GM18873 (cell line): ENCODE data around the gene EPB41L4B.

Experiments
- ATAC-seq: cut with Tn5 transposase; IDR thresholded peaks from one replicate; pipeline ENCODE4 v1.9.1; 2021; ENCODE audit warnings: mild to moderate bottlenecking, moderate library complexity, moderate number of reproducible peaks; ENCODE audit not compliant: unreplicated experiment, low FRiP score

EPB41L4B gene

DNA sequence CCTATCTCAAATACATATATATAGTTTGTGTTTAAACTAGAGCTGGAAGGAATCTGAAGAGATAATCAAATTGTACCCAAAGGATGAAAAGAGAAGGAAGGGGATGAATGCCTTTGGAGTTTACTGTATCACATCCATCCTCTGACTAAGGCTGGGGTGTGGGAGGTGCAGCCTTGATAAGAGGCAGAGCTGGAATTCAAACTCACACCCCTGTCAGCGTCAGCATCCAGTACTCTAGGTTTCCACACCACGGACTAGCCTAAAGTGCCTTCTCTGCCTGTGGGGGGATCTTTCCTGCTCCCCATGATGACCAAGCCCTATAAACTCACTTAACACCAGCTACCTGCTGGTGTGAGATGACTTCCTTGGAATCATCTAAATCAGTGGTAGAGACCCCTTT, 48.1 kb downstream of the EPB41L4B start:
- ATAC-seq = no peak

DNA sequence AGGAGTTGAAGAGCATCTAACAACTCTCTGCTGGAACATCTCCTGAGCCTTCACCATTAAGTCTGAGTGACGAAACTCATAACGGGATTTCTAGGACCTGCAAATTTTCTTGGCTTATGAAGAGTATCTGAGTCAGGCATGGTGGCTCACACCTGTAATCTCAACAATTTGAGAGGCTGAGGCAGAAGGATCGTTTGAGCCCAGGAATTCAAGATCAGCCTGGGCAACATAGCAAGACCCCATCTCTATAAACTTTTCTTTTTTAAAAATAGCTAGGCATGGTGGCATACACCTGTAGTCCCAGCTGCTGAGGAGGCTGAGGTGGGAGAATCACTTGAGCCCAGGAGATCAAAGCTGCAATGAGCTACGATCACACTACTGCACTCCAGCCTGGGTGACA, 48.8 kb downstream of the EPB41L4B start:
- no peak for ATAC-seq

GRCh38 chr9:109270971-109271925, 49.6 kb downstream of the EPB41L4B start:
- no peak for ATAC-seq

GRCh38 chr9:109270441-109270840, 50.4 kb downstream of the EPB41L4B start:
- no peak for ATAC-seq

DNA sequence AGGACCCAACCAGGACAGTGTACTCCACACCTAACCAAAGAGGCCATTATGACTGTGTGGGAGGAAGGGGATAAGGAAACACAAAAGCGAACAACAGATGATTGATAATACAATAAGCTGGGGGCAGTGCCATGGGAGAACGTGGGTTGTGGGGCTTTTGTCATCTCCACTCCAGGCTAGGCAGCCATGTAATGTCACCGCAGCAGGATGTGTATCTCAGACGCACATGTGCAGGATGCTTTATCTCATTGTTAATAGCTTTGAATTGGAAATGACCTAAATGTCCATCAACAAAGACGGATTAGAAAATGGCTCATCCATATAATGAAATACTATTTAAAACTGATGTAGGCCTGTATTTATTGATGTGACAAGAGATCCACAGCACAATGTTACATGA, 51.0 kb downstream of the EPB41L4B start:
- ATAC-seq = no peak

DNA sequence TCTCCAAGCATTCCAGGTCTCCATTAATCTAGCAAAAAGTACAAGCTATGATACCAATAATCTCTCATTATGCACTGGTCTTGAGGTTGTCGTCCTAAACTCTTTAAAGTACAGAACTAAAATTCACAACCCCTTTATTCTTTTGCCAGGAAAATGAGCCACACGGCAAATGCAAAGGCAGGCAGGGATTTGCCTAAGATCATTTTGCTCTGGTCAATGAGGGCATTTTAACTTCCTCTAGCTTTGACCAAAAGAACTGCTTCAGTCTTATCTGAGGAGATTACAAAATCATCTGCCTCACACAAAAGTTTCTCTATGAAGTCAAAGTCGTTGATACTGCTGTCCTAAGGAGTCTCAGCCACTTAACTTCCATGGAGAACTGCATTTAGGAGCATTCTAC, 51.8 kb downstream of the EPB41L4B start:
- no peak for ATAC-seq

- no peak for ATAC-seq
These were observed 53.3 kb downstream of the EPB41L4B start for GRCh38 chr9:109267555-109267954.

- no peak for ATAC-seq
These were observed 55.8 kb downstream of the EPB41L4B start for GRCh38 chr9:109264877-109265587.

- no peak for ATAC-seq
These were observed 57.5 kb downstream of the EPB41L4B start for GRCh38 chr9:109263358-109263757.

DNA sequence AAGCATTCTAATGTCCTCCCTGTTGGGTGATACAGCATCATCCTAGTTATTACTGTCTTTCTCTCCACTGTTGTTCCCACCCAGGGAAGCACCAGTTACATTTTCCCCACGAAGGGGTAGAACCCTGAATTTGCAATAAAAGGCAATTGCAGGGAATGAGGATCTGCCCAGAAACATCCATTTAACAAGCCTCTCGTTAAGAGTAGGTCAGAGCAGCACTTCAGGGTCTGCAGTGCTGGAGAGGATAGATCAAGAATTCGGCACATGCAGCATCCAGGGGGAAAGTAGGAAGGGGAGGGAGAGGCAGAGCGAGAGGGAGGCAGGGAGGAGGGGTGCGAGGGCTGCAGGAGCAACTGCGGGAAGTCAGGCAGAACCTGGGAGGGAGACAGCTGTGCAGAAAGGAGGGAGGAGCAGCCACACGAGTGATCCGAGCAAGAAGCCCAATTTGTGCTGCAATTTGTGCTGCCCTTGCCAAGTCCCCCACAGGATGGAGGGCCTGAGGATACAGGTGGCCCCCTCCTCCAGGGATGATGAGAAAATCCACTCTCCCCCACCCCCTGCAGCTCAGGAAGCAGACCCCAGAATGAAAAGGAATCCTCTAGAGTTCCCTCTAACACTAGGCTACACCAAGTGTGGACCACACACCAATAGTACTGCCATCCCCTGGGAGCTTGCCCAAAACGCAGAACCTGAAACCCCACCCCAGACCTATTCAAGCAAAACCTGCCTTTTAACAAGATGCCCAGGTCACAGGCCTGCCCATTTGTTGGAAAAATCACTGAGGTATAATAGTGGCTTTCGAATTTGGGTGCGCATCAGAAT, 62.2 kb downstream of the EPB41L4B start:
- ATAC-seq = no peak

DNA sequence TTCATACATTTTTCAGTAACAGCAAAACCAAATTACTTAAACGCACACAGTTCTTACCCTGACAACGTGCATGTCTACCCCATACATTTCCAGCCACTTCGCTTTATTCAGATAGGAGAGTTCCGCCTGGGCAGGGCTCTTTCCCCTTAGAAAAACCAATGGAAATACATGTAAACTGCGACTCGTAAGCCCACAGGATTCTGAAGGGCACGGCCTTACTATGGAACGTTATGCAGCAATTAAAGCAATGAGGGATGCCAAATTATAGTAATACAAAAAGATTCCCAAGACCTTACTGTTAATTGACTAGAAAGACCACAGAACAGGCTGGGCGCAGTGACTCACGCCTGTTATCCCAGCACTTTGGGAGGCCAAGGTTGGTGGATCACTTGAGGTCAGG, 64.5 kb downstream of the EPB41L4B start:
- ATAC-seq = no peak

DNA sequence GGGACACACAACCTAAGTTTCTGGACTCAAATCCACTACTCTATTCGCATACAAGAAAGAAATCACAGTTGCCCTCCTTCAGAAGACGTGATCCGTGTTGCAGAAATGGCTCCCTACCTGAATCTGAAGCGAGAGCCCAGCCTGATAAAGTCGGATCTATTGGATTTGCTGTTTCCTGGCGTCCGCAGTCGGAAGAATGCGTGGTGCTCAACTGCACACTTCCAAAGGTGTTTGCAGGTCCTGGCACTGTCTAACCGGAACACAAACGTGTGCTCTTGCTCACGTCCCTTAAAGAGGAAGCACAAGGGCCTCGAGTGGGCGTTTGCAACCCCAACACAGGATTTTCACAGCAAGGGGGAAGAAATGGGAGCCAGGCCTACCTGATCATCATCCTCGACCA, 65.5 kb downstream of the EPB41L4B start:
- no peak for ATAC-seq

DNA sequence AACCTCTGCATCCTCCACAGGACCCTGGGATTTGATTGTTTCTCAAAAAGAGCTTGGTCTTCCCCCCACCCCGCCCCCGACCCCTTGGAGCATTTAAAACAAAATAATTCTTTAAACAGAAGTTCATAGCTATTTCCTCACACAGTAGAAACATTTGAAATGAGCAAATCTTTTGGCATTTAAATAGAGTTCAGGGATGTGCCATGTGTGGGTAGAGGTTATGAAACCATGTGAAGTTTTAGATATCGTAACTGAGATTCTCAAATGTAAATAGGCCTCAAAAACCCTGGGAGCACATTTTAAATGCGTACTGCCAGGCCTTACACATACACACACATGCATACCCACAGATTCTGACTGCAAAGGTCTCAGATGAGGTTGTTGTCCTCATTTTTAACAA, 66.5 kb downstream of the EPB41L4B start:
- ATAC-seq = no peak

DNA sequence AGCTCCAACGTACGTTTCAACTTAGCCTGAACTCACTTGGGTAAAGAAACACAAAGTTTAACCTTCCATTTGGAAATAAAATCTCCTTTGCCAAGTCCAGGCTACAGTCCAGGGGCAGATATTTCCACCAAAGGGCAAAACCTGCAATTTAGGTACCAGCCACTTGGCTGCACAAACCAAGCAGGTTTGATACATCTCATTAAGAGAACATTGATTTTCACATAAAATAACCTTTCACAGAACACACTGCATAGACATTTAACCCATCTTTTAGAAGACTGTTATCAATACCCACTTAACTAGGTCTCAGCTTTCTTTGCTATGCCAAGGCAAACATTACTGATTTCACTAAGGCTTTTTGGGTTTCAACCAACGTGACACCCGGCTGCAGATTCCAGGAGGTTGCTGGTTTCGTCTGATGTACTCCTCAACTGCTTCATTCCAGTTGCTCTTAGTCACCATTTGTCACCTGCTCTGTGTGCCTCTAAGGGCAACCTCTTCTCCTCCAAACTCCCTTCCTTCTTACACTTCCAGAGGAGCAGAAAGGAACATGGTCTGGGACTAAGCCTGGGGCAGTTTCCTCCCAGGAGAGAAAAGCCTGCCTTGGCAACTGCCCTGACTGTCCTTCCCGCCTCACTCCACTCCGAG, 67.1 kb downstream of the EPB41L4B start:
- no peak for ATAC-seq

DNA sequence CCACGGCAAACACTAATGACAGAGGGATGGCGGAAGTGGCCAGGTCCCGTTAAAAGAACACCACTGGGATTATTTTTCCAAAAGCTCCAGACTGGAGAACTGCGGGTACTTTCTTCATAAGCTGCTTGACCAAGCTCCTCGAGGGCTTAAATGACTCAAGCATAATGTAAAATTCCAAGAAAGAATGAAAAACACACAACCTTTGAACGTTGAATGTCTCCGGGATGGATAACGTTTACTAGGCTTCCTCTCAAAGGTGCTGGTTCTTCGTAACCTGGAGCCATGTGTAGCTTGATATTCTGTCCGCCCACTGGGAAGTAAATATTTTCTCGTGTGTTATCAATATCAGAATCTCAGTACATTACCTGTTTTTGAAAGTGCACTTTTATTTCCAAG, 67.6 kb downstream of the EPB41L4B start:
- ATAC-seq = no peak

- ATAC-seq = no peak
These were observed 68.6 kb downstream of the EPB41L4B start for GRCh38 chr9:109252291-109252690.

GRCh38 chr9:109251776-109252106, 69.1 kb downstream of the EPB41L4B start:
- ATAC-seq = no peak

GRCh38 chr9:109251080-109251775, 69.6 kb downstream of the EPB41L4B start:
- no peak for ATAC-seq

- no peak for ATAC-seq
These were observed 70.1 kb downstream of the EPB41L4B start for GRCh38 chr9:109250771-109251079.

- no peak for ATAC-seq
These were observed 70.5 kb downstream of the EPB41L4B start for GRCh38 chr9:109250311-109250741.
